Retinal pigment epithelial cell (primary cell): ENCODE data around the gene CD36.

ENCODE experiments used
- DNase-seq: peaks from one replicate; pipeline ENCODE4 v3.0.0-alpha.2; 2010; ENCODE audit warnings: low read depth
- H3K4me3 ChIP-seq: 2 replicates; pipeline ENCODE4 v1.5.1; 2011; ENCODE audit warnings: mild to moderate bottlenecking, low read length, control low read depth, moderate library complexity
- TF ChIP-seq, protein P1 (sequence below): conservative IDR thresholded peaks from 2 replicates; pipeline ENCODE4 v1.5.1; 2011; ENCODE audit warnings: low read depth, low read length, control low read depth, inconsistent platforms

CD36 gene

DNA sequence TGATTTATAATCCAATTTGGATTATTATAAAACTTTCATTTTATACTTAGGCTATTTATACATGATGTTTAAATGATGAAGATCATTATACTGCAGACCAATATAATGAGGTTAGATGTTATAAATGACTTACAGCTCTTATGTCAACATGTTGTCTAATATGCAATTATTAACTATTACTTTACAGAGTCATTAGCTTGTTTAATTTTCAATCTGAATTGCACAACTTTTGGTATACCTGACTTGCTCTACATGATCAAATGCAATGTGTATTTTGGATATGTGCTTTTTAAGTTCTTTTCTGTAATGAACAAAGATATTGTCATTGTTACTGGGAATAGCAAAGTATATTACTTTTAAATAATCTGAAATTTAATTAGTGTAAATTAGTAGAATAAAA is 569 bp downstream of the CD36 start:
- H3K4me3 ChIP-seq, result no peak overlapping the region
- DNase-seq, result no peak
- TF ChIP-seq, protein P1, sequence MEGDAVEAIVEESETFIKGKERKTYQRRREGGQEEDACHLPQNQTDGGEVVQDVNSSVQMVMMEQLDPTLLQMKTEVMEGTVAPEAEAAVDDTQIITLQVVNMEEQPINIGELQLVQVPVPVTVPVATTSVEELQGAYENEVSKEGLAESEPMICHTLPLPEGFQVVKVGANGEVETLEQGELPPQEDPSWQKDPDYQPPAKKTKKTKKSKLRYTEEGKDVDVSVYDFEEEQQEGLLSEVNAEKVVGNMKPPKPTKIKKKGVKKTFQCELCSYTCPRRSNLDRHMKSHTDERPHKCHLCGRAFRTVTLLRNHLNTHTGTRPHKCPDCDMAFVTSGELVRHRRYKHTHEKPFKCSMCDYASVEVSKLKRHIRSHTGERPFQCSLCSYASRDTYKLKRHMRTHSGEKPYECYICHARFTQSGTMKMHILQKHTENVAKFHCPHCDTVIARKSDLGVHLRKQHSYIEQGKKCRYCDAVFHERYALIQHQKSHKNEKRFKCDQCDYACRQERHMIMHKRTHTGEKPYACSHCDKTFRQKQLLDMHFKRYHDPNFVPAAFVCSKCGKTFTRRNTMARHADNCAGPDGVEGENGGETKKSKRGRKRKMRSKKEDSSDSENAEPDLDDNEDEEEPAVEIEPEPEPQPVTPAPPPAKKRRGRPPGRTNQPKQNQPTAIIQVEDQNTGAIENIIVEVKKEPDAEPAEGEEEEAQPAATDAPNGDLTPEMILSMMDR, result no peak

DNA sequence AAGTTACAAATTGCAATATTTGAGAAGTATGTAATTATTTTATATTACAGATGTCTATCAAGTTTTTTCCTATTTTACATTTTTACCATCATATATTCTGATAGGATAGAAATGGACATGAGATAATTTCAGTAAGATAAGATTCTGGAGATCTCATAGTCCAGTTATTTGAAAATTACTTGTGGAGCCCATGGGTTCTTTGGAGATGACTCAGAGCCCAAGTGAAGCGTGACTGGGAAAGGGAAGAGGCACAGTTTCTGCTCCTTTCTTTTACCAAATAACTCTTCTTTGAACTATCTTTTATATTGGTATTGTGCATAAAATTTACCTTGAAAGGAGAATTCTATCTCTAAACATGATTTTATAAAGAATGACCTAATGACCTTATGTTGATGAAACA is 2.4 kb downstream of the CD36 start:
- no peak for DNase-seq
- TF ChIP-seq, protein P1, result no peak
- no peak overlapping the region for H3K4me3 ChIP-seq

DNA sequence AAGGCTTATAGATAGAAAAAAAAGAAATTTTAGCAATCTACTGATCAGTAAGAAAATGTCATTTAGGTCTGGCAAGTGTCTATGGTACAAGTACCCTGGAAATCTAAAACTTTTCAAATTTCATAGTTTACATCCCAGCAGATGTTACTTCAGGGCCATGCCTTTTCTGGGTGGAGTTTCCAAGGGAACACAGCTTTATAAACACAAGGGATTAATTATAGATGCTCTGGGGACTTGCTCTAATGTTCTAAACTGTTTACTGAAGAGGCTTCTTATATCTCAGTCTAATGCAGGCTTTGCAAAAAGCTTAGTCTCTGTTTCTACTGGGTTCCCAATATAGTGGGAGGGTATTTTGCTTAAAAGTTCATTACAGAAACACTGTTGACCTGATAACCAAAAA is 3.1 kb downstream of the CD36 start:
- H3K4me3 ChIP-seq, result no peak overlapping the region
- TF ChIP-seq, protein P1, result no peak
- DNase-seq, result no peak

DNA sequence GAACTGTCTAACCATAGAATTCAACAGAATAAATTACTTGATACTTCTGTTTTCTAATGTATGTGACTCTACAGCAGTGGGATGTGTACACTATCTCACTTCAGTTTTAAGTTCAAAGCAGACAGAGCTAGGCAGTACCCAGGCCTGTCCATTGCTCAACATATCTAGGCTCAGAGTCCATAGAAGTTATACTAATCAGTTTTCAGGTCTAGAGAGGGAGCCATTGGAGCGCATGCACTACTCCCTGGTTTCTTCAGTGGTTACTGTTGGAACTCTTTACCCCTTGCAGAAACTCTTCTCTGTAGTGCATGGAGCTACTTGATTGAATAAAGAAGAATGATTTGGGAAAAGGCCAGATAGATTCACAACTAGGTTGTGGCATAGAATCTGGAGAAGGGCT is 4.4 kb downstream of the CD36 start:
- TF ChIP-seq, protein P1, result no peak
- DNase-seq, result no peak
- H3K4me3 ChIP-seq, result no peak overlapping the region

DNA sequence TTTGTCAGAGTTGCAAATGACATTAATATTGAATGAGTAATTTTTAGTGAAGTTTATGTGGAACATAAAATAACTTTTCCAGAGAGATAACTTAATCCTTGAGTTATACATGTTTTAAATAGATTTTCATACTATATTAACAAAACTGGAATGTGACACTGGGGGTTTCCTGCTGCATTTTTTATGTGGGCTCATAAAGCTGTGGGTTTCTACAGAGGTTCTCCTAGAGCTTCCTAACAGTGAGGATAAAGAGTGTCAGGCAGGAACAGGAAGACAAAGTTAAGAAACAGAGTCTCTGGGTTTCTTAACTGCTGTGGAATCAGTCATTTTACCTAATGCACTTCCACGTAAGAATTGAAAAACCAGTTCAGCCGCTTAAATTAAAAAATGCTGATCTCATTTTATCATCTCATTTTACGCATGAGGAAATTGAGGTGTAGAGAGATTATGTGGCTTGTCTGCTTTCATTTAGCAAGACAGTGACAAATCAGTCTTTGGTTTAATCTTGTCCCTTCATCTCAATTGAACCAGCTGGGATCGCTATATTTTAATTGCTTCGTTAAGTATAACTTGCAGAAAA is 5.0 kb downstream of the CD36 start:
- TF ChIP-seq, protein P1, result no peak
- DNase-seq, result no peak
- no peak overlapping the region for H3K4me3 ChIP-seq

DNA sequence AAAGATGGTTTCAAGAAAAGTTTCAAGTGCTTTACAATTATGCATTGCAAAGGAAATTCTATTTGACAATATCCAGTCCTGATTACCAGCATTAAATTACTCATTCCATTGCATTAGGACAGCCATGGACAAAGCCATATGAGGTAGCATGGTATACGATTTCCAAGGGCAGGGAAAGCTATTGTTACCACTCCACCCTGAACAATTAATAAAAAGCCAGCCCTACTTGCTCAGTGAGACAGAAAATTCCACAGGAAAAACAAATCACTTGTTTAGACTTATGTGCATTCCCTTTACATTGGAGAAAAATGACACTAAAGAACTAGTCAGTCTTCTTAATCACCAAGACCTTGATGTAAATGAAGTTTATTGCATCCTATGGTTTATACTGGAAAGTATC is 5.6 kb downstream of the CD36 start:
- TF ChIP-seq, protein P1, result no peak
- H3K4me3 ChIP-seq, result no peak overlapping the region
- DNase-seq, result no peak

DNA sequence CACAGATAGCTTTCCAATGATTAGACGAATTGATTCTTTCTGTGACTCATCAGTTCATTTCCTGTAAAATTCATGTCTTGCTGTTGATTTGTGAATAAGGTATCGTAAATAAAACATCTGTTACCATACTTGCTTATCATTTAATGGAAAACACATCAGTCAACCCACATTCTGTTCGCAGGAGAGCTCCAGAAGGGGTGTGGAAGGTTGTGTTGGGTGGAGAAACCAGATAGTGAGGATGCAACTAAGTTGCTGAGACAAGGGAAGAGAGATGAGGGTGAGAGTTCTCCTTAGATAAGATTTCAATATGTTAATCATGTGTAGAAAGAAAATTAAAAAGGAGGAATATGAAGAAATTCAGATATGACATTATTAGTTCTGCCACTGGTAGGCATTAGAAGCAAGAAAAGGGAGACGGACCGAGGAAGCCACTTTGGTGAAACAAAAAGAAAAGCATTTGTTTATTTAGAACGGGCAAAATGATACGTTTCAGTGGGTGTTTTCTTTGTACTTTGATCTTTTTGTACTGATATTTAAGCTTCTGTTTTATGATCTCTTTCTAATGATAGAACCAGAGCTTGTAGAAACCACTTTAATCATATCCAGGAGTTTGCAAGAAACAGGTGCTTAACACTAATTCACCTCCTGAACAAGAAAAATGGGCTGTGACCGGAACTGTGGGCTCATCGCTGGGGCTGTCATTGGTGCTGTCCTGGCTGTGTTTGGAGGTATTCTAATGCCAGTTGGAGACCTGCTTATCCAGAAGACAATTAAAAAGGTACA is 7.8 kb downstream of the CD36 start:
- DNase-seq, result no peak
- no peak overlapping the region for H3K4me3 ChIP-seq
- TF ChIP-seq, protein P1, result no peak
